Activated naive CD4-positive, alpha-beta T cell treated with anti-CD3 and anti-CD28 coated beads for 36 hours (primary cell): ENCODE measurements around the gene DUSP18. TPM values are rescaled to one million over a fixed set of nuclear protein-coding genes. Genes with fewer than 3 reads are reported as not detected.

Experiments used
- CTCF ChIA-PET: fragments of 350-600 bp; sonication (Branson Sonifier 250); formaldehyde crosslinking; loops from one replicate; lab custom pipeline; 2021; ENCODE audit warnings: antibody characterized with exemption; lab: Charles Lee
- DNase-seq: peaks from one replicate; pipeline ENCODE4 v3.0.0-alpha.2; 2020
- H3K27ac Mint-ChIP-seq: one replicate; pipeline ENCODE4 v1.8.0; 2021; ENCODE audit warnings: mild to moderate bottlenecking, mixed read lengths
- H3K27me3 Mint-ChIP-seq: one replicate; pipeline ENCODE4 v1.8.0; 2021; ENCODE audit warnings: low read depth, mixed read lengths
- H3K36me3 Mint-ChIP-seq: one replicate; pipeline ENCODE4 v1.8.0; 2021; ENCODE audit warnings: low read depth, mixed read lengths
- H3K4me1 Mint-ChIP-seq: one replicate; pipeline ENCODE4 v1.8.0; 2021; ENCODE audit warnings: low read depth, mixed read lengths
- H3K4me3 Mint-ChIP-seq: one replicate; pipeline ENCODE4 v1.8.0; 2021; ENCODE audit warnings: mild to moderate bottlenecking, moderate library complexity, mixed read lengths
- H3K9me3 Mint-ChIP-seq: one replicate; pipeline ENCODE4 v1.8.0; 2021; ENCODE audit warnings: mixed read lengths
- intact Hi-C: fragments of 100-400 bp; cut with micrococcal nuclease; formaldehyde crosslinking; loops from one replicate; pipeline ENCODE4 v1.15.1; 2023
- total RNA-seq, 2 experiments: library from RNA; stranded (reverse); gene quantifications; one replicate each; pipeline ENCODE4 v1.2.3, GENCODE V29; 2021

The DUSP18 gene
- total RNA-seq, 2 experiments from 2014 or later, result 4.7 to 5.6 TPM

- Mint-ChIP-seq H3K4me1 (peaks cover 28% of the 10 kb centered on the region), H3K27me3 (no peaks in the 10 kb centered on the region), H3K27ac (peak overlapping the region; percentile 75), H3K4me3 (no peak overlapping the region), H3K36me3 (peaks cover 1% of the 10 kb centered on the region), H3K9me3 (no peaks in the 10 kb centered on the region)
- DNase-seq, result peak; percentile 95
- intact Hi-C loops, result loop anchor here (1.0 to 10.0 kb wide), 6 partner anchors 15 to 875 kb away; partner anchors contain the start of genes DUSP18 and SMTN
- CTCF ChIA-PET, result interaction anchor here (0.6 to 2.2 kb wide), 8 partner anchors 11 to 272 kb away, joined by 3 to 23 read pairs (median 4); partner anchors contain the start of gene SLC35E4
Measured at GRCh38 chr22:30649430-30650007, 18.2 kb downstream of the DUSP18 start.

GRCh38 chr22:30648825-30649224 is 18.9 kb downstream of the DUSP18 start:
- H3K9me3 Mint-ChIP-seq, result no peaks in the 10 kb centered on the region
- H3K4me1 Mint-ChIP-seq, result peaks cover 34% of the 10 kb centered on the region
- H3K27me3 Mint-ChIP-seq, result no peaks in the 10 kb centered on the region
- H3K4me3 Mint-ChIP-seq, result no peak overlapping the region
- H3K27ac Mint-ChIP-seq, result peak overlapping the region; percentile 75
- DNase-seq, result no peak
- intact Hi-C loops, result loop anchor here (1.0 to 10.0 kb wide), 6 partner anchors 15 to 876 kb away; partner anchors contain the start of genes DUSP18 and SMTN
- CTCF ChIA-PET, result interaction anchor here (0.6 to 2.2 kb wide), 5 partner anchors 11 to 272 kb away, joined by 4 to 23 read pairs (median 6); partner anchors contain the start of gene SLC35E4
- no peaks in the 10 kb centered on the region for H3K36me3 Mint-ChIP-seq

GRCh38 chr22:30647536-30647935 is 20.1 kb downstream of the DUSP18 start:
- no peaks in the 10 kb centered on the region for H3K27me3 Mint-ChIP-seq
- intact Hi-C loops, result loop anchor here (5.0 to 10.0 kb wide), 2 partner anchors 435 to 877 kb away; partner anchors contain the start of gene SMTN
- CTCF ChIA-PET, result no interaction called here
- H3K4me1 Mint-ChIP-seq, result peaks cover 41% of the 10 kb centered on the region
- no peak overlapping the region for H3K27ac Mint-ChIP-seq
- DNase-seq, result no peak
- no peaks in the 10 kb centered on the region for H3K9me3 Mint-ChIP-seq
- no peaks in the 10 kb centered on the region for H3K36me3 Mint-ChIP-seq
- no peak overlapping the region for H3K4me3 Mint-ChIP-seq

GRCh38 chr22:30646518-30647160 is 21.0 kb downstream of the DUSP18 start:
- CTCF ChIA-PET, result interaction anchor here (0.5 kb wide), 2 partner anchors 21 to 47 kb away, joined by 3 to 4 read pairs; no protein-coding TSS in a partner anchor
- no peak for DNase-seq
- intact Hi-C loops, result loop anchor here (5.0 to 10.0 kb wide), 2 partner anchors 436 to 878 kb away; partner anchors contain the start of gene SMTN

GRCh38 chr22:30643055-30643875 is 24.4 kb downstream of the DUSP18 start:
- Mint-ChIP-seq H3K4me1 (peaks cover 27% of the 10 kb centered on the region), H3K36me3 (peaks cover 5% of the 10 kb centered on the region), H3K27me3 (no peaks in the 10 kb centered on the region), H3K27ac (peak overlapping the region; percentile 64), H3K9me3 (no peaks in the 10 kb centered on the region), H3K4me3 (no peak overlapping the region)
- CTCF ChIA-PET, result interaction anchor here (1.8 to 3.0 kb wide), 3 partner anchors 8 to 112 kb away, joined by 4 to 18 read pairs (median 8); partner anchors contain the start of gene SLC35E4
- intact Hi-C loops, result loop anchor here (10.0 kb wide), 1 partner anchor 882 kb away; no protein-coding TSS in a partner anchor
- DNase-seq, result no peak

More at GRCh38 chr22:30646518-30647160, 21.0 kb downstream of the DUSP18 start:
- Mint-ChIP-seq H3K4me3 (no peak overlapping the region), H3K27ac (no peak overlapping the region), H3K9me3 (no peaks in the 10 kb centered on the region), H3K27me3 (no peaks in the 10 kb centered on the region), H3K4me1 (peaks cover 42% of the 10 kb centered on the region), H3K36me3 (no peaks in the 10 kb centered on the region)

- no peak for DNase-seq
- Mint-ChIP-seq H3K4me3 (no peak overlapping the region), H3K36me3 (peaks cover 9% of the 10 kb centered on the region), H3K4me1 (peaks cover 32% of the 10 kb centered on the region), H3K9me3 (no peaks in the 10 kb centered on the region), H3K27ac (no peak overlapping the region), H3K27me3 (no peaks in the 10 kb centered on the region)
- intact Hi-C loops, result loop anchor here (10.0 kb wide), 1 partner anchor 884 kb away; no protein-coding TSS in a partner anchor
- CTCF ChIA-PET, result no interaction called here
Measured at GRCh38 chr22:30640839-30641430, 26.7 kb downstream of the DUSP18 start.

- no peak for DNase-seq
- H3K27ac Mint-ChIP-seq, result no peak overlapping the region
- H3K36me3 Mint-ChIP-seq, result peaks cover 9% of the 10 kb centered on the region
- peaks cover 33% of the 10 kb centered on the region for H3K4me1 Mint-ChIP-seq
- H3K27me3 Mint-ChIP-seq, result no peaks in the 10 kb centered on the region
- H3K4me3 Mint-ChIP-seq, result no peak overlapping the region
- CTCF ChIA-PET, result interaction anchor here (1.2 kb wide), 1 partner anchor 10 kb away, joined by 4 read pairs; no protein-coding TSS in a partner anchor
- intact Hi-C loops, result loop anchor here (10.0 kb wide), 1 partner anchor 884 kb away; no protein-coding TSS in a partner anchor
- no peaks in the 10 kb centered on the region for H3K9me3 Mint-ChIP-seq
Measured at GRCh38 chr22:30640361-30640760, 27.3 kb downstream of the DUSP18 start.

GRCh38 chr22:30637701-30638114 is 30.0 kb downstream of the DUSP18 start:
- intact Hi-C loops, result no loop called here
- no peak overlapping the region for H3K27ac Mint-ChIP-seq
- H3K4me1 Mint-ChIP-seq, result peaks cover 21% of the 10 kb centered on the region
- H3K9me3 Mint-ChIP-seq, result no peaks in the 10 kb centered on the region
- H3K27me3 Mint-ChIP-seq, result no peaks in the 10 kb centered on the region
- peak overlapping the region; percentile 37 for H3K4me3 Mint-ChIP-seq
- CTCF ChIA-PET, result interaction anchor here (0.7 to 1.2 kb wide), 3 partner anchors 13 to 900 kb away, joined by 4 read pairs; no protein-coding TSS in a partner anchor
- H3K36me3 Mint-ChIP-seq, result peaks cover 9% of the 10 kb centered on the region
- DNase-seq, result no peak

GRCh38 chr22:30636226-30637077 is 31.2 kb downstream of the DUSP18 start:
- intact Hi-C loops, result no loop called here
- Mint-ChIP-seq H3K36me3 (peaks cover 9% of the 10 kb centered on the region), H3K27ac (no peak overlapping the region), H3K9me3 (no peaks in the 10 kb centered on the region), H3K27me3 (no peaks in the 10 kb centered on the region), H3K4me1 (peaks cover 19% of the 10 kb centered on the region), H3K4me3 (peak overlapping the region; percentile 78)
- peak; percentile 28 for DNase-seq
- CTCF ChIA-PET, result interaction anchor here (1.2 to 3.9 kb wide), 4 partner anchors 7 to 119 kb away, joined by 4 to 156 read pairs (median 14); no protein-coding TSS in a partner anchor

GRCh38 chr22:30635273-30636225 is 32.1 kb downstream of the DUSP18 start, which contains the start of gene SLC35E4:
Gene SLC35E4 (plus strand): TSS chr22:30635781. CDS start chr22:30636451, 670 bp downstream.
- intact Hi-C loops, result loop anchor here (1.0 to 2.0 kb wide), 7 partner anchors 9 to 447 kb away; partner anchors contain the start of genes DUSP18, OSBP2 and TCN2
- H3K36me3 Mint-ChIP-seq, result peaks cover 9% of the 10 kb centered on the region
- peaks cover 19% of the 10 kb centered on the region for H3K4me1 Mint-ChIP-seq
- H3K27me3 Mint-ChIP-seq, result no peaks in the 10 kb centered on the region
- CTCF ChIA-PET, result interaction anchor here (0.5 to 3.9 kb wide), 25 partner anchors 8 to 635 kb away, joined by 3 to 156 read pairs (median 5); partner anchors contain the start of gene TCN2
- H3K4me3 Mint-ChIP-seq, result peak within 1 kb of the TSS; percentile 78
- H3K27ac Mint-ChIP-seq, result peak within 1 kb of the TSS; percentile 67
- no peaks in the 10 kb centered on the region for H3K9me3 Mint-ChIP-seq
- peak; percentile 97 for DNase-seq
